Measurements from ENCODE around the gene DNAJC8. TPM values are rescaled to one million over a fixed set of nuclear protein-coding genes. Genes with fewer than 3 reads are reported as not detected.

DNAJC8 gene
- total RNA-seq, 4 donors from 2014 or later: 48.3 to 72.2 (median 64.1) TPM

- ATAC-seq (ENCODE audit: low FRiP score) (no peak), DNase-seq (ENCODE audit: low spot score) (no peak)
- no peak for TF ChIP-seq CTCF (IDR thresholded peaks at IDR 0.05)
Observed at GRCh38 chr1:28260803-28261174, 28.0 kb upstream of the DNAJC8 start.

- DNase-seq (ENCODE audit: low spot score) (no peak), ATAC-seq (ENCODE audit: low FRiP score) (peak; percentile 55)
- TF ChIP-seq CTCF (IDR thresholded peaks at IDR 0.05): no peak
Observed at GRCh38 chr1:28259934-28260802, 27.3 kb upstream of the DNAJC8 start.

DNA sequence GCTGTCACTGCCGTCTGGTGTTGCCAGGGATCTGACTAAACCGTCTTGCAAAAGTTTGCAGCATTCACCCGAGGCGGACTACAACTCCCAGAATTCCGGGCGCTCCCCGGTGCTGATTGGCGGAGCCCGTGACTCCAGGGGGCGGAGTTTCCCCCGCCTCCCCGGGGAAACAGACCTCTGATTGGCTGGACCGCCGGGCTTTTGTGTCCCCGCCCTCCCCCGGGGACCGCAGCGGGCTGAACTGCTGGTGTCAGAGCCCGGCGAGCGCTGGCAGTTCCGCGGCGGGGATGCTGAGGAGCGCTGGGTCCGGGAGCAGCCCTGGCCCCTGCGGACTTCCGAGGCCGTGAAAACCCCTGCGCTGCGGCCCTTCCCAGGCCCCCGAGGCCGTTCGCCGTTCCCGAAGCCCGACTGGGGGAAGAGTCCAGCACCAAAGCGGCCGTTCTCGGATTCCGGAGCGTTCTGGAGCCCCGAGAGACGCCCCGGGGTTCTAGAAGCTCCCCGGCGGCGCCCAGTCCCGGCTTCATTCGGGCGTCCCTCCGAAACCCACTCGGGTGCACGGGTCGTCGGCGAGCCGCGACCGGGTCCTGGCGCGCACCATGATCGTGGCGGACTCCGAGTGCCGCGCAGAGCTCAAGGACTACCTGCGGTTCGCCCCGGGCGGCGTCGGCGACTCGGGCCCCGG is 26.6 kb upstream of the DNAJC8 start, which contains the start of gene SESN2:
Gene SESN2 (plus strand): TSS at position 267 of the 682 bp plus-strand sequence. CDS start 330 bp downstream, at position 597.
- TF ChIP-seq CTCF (IDR thresholded peaks at IDR 0.05): no peak
- peak; percentile 96 for ATAC-seq (ENCODE audit: low FRiP score)
- DNase-seq (ENCODE audit: low spot score): peak; percentile 96

- no peak for DNase-seq (ENCODE audit: low spot score)
- no peak for TF ChIP-seq CTCF (IDR thresholded peaks at IDR 0.05)
- no peak for ATAC-seq (ENCODE audit: low FRiP score)
Observed at GRCh38 chr1:28258628-28259251, 25.9 kb upstream of the DNAJC8 start.

GRCh38 chr1:28257736-28258135 is 24.9 kb upstream of the DNAJC8 start:
- TF ChIP-seq CTCF (IDR thresholded peaks at IDR 0.05): no peak
- no peak for ATAC-seq (ENCODE audit: low FRiP score)
- DNase-seq (ENCODE audit: low spot score): no peak

DNA sequence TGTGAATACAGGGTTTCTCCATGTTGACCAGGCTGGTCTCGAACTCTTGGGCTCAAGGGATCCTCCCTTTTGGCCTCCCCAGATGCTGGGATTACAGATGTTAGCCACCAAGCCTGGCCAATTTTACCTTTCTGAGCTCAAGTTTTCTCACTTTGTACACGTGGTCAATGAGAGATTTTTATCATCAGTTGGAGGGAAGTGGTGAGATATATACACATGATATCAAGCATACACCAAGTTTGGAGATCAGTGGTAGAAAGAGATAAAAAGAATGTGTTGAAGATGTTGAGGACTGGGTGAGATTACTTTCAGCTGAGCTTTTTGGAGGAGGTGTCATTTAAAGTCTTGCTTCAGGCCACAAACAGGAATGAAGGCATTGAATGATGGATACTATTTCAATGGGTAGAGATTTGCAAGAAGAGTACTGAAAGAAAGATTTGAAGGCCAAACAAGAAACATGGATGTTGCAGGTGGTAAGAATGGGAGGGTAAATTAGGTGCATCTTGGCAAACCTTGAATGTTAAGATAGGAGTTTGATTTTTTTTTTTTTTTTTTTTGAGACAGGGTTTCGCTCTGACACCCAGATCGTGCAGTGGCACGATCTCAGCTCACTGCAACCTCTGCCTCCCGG is 23.5 kb upstream of the DNAJC8 start:
- TF ChIP-seq CTCF (IDR thresholded peaks at IDR 0.05): no peak
- ATAC-seq (ENCODE audit: low FRiP score): no peak
- no peak for DNase-seq (ENCODE audit: low spot score)
